ENCODE results near the gene AASDH. TPM values are rescaled to one million over a fixed set of nuclear protein-coding genes. Genes with fewer than 3 reads are reported as not detected.

The AASDH gene
- total and polyA plus RNA-seq, 4 experiments from 2014 or later: 19.2 to 23.7 (median 19.7) TPM

GRCh38 chr4:56342746-56343145 lies 44.5 kb downstream of the AASDH start:
- DNase-seq: no peak
- peaks cover 0 to 2% (median 0%) of the 10 kb centered on the region in 8 donors for H3K9me3 Mint-ChIP-seq
- peaks cover 0 to 6% (median 5%) of the 10 kb centered on the region in 4 donors for H3K4me1 Mint-ChIP-seq
- intact Hi-C loops (cut with micrococcal nuclease): no loop called here
- H3K27me3 ChIP-seq (ENCODE audit: insufficient read depth, low read length): no peaks in the 10 kb centered on the region
- no peak overlapping the region for H3K4me3 ChIP-seq (ENCODE audit: low read length in 2 of 2)
- no peaks in the 10 kb centered on the region for H3K4me1 ChIP-seq (ENCODE audit: insufficient read depth, low read length)
- H3K9me3 ChIP-seq (ENCODE audit: control insufficient read depth in 1 of 2, low read length in 2 of 2): no peaks in the 10 kb centered on the region
- H3K27ac ChIP-seq (ENCODE audit: low read depth, low read length): no peak overlapping the region
- CTCF ChIA-PET (ENCODE audit: partially characterized antibody): no interaction called here
- H3K27me3 Mint-ChIP-seq: no peaks in the 10 kb centered on the region
- H3K36me3 ChIP-seq (ENCODE audit: insufficient read depth, low read length): no peaks in the 10 kb centered on the region
- no peak overlapping the region for H3K4me3 Mint-ChIP-seq
- no peak overlapping the region for H3K27ac Mint-ChIP-seq
- peaks cover 16 to 34% of the 10 kb centered on the region in 2 donors for H3K36me3 Mint-ChIP-seq
- POLR2A ChIA-PET (ENCODE audit: partially characterized antibody): no interaction called here

- Mint-ChIP-seq H3K4me3 (no peak overlapping the region), H3K4me1 (no peaks in the 10 kb centered on the region), H3K9me3 (peaks cover 0 to 9% (median 7%) of the 10 kb centered on the region in 8 donors), H3K36me3 (no peaks in the 10 kb centered on the region), H3K27me3 (peaks cover 1% of the 10 kb centered on the region in 2 donors), H3K27ac (no peak overlapping the region)
- Histone ChIP-seq H3K4me1 (ENCODE audit: insufficient read depth, low read length) (no peaks in the 10 kb centered on the region), H3K27ac (ENCODE audit: low read depth, low read length) (no peak overlapping the region), H3K36me3 (ENCODE audit: insufficient read depth, low read length) (no peaks in the 10 kb centered on the region), H3K9me3 (ENCODE audit: control insufficient read depth in 1 of 2, low read length in 2 of 2) (no peaks in the 10 kb centered on the region), H3K27me3 (ENCODE audit: insufficient read depth, low read length) (no peaks in the 10 kb centered on the region), H3K4me3 (ENCODE audit: low read length in 2 of 2) (no peak overlapping the region)
- no peak for DNase-seq
- ChIA-PET POLR2A (ENCODE audit: partially characterized antibody) (no interaction called here), CTCF (ENCODE audit: partially characterized antibody) (no interaction called here)
- intact Hi-C loops (cut with micrococcal nuclease): no loop called here
Observed at GRCh38 chr4:56330691-56331090, 56.6 kb downstream of the AASDH start.

- H3K9me3 Mint-ChIP-seq: no peaks in the 10 kb centered on the region
- no peaks in the 10 kb centered on the region for H3K36me3 ChIP-seq (ENCODE audit: insufficient read depth, low read length)
- ChIA-PET CTCF (ENCODE audit: partially characterized antibody) (no interaction called here), POLR2A (ENCODE audit: partially characterized antibody) (no interaction called here)
- no peak overlapping the region for H3K27ac ChIP-seq (ENCODE audit: low read depth, low read length)
- H3K36me3 Mint-ChIP-seq: no peaks in the 10 kb centered on the region
- H3K27me3 Mint-ChIP-seq: peaks cover 0 to 4% of the 10 kb centered on the region in 2 donors
- H3K4me3 ChIP-seq (ENCODE audit: low read length in 2 of 2): no peak overlapping the region
- H3K27ac Mint-ChIP-seq: no peak overlapping the region
- intact Hi-C loops (cut with micrococcal nuclease): no loop called here
- H3K9me3 ChIP-seq (ENCODE audit: control insufficient read depth in 1 of 2, low read length in 2 of 2): no peaks in the 10 kb centered on the region
- no peak overlapping the region for H3K4me3 Mint-ChIP-seq
- no peaks in the 10 kb centered on the region for H3K27me3 ChIP-seq (ENCODE audit: insufficient read depth, low read length)
- no peak for DNase-seq
- no peaks in the 10 kb centered on the region for H3K4me1 Mint-ChIP-seq
- no peaks in the 10 kb centered on the region for H3K4me1 ChIP-seq (ENCODE audit: insufficient read depth, low read length)
Observed at GRCh38 chr4:56326363-56326762, 60.9 kb downstream of the AASDH start.

- ChIA-PET POLR2A (ENCODE audit: partially characterized antibody) (no interaction called here), CTCF (ENCODE audit: partially characterized antibody) (no interaction called here)
- Mint-ChIP-seq H3K4me3 (no peak overlapping the region), H3K27ac (no peak overlapping the region), H3K36me3 (no peaks in the 10 kb centered on the region), H3K9me3 (no peaks in the 10 kb centered on the region), H3K4me1 (no peaks in the 10 kb centered on the region), H3K27me3 (peaks cover 0 to 6% of the 10 kb centered on the region in 2 donors)
- no peak overlapping the region for H3K27ac ChIP-seq (ENCODE audit: low read depth, low read length)
- intact Hi-C loops (cut with micrococcal nuclease): no loop called here
- no peaks in the 10 kb centered on the region for H3K4me1 ChIP-seq (ENCODE audit: insufficient read depth, low read length)
- no peaks in the 10 kb centered on the region for H3K27me3 ChIP-seq (ENCODE audit: insufficient read depth, low read length)
- H3K4me3 ChIP-seq (ENCODE audit: low read length in 2 of 2): no peak overlapping the region
- H3K9me3 ChIP-seq (ENCODE audit: control insufficient read depth in 1 of 2, low read length in 2 of 2): no peaks in the 10 kb centered on the region
- no peak for DNase-seq
- H3K36me3 ChIP-seq (ENCODE audit: insufficient read depth, low read length): no peaks in the 10 kb centered on the region
Observed at GRCh38 chr4:56324011-56324610, 63.2 kb downstream of the AASDH start.

GRCh38 chr4:56323327-56323726 lies 64.0 kb downstream of the AASDH start:
- no peaks in the 10 kb centered on the region for H3K36me3 Mint-ChIP-seq
- no peak overlapping the region for H3K27ac Mint-ChIP-seq
- H3K9me3 Mint-ChIP-seq: no peaks in the 10 kb centered on the region
- Histone ChIP-seq H3K4me3 (ENCODE audit: low read length in 2 of 2) (no peak overlapping the region), H3K4me1 (ENCODE audit: insufficient read depth, low read length) (no peaks in the 10 kb centered on the region), H3K27ac (ENCODE audit: low read depth, low read length) (no peak overlapping the region), H3K27me3 (ENCODE audit: insufficient read depth, low read length) (no peaks in the 10 kb centered on the region), H3K36me3 (ENCODE audit: insufficient read depth, low read length) (no peaks in the 10 kb centered on the region), H3K9me3 (ENCODE audit: control insufficient read depth in 1 of 2, low read length in 2 of 2) (no peaks in the 10 kb centered on the region)
- H3K4me1 Mint-ChIP-seq: no peaks in the 10 kb centered on the region
- POLR2A ChIA-PET (ENCODE audit: partially characterized antibody): no interaction called here
- H3K4me3 Mint-ChIP-seq: no peak overlapping the region
- intact Hi-C loops (cut with micrococcal nuclease): no loop called here
- no peak for DNase-seq
- CTCF ChIA-PET (ENCODE audit: partially characterized antibody): no interaction called here
- H3K27me3 Mint-ChIP-seq: peaks cover 0 to 6% of the 10 kb centered on the region in 2 donors

GRCh38 chr4:56321251-56321650 lies 66.0 kb downstream of the AASDH start:
- ChIA-PET POLR2A (ENCODE audit: partially characterized antibody) (no interaction called here), CTCF (ENCODE audit: partially characterized antibody) (no interaction called here)

GRCh38 chr4:56320293-56320692 lies 67.0 kb downstream of the AASDH start:
- Histone ChIP-seq H3K9me3 (ENCODE audit: control insufficient read depth in 1 of 2, low read length in 2 of 2) (no peaks in the 10 kb centered on the region), H3K27me3 (ENCODE audit: insufficient read depth, low read length) (no peaks in the 10 kb centered on the region), H3K36me3 (ENCODE audit: insufficient read depth, low read length) (no peaks in the 10 kb centered on the region), H3K4me1 (ENCODE audit: insufficient read depth, low read length) (no peaks in the 10 kb centered on the region), H3K27ac (ENCODE audit: low read depth, low read length) (no peak overlapping the region), H3K4me3 (ENCODE audit: low read length in 2 of 2) (no peak overlapping the region)
- H3K27me3 Mint-ChIP-seq: peaks cover 2 to 4% of the 10 kb centered on the region in 2 donors
- H3K4me3 Mint-ChIP-seq: no peak overlapping the region
- DNase-seq: no peak
- no peaks in the 10 kb centered on the region for H3K4me1 Mint-ChIP-seq
- POLR2A ChIA-PET (ENCODE audit: partially characterized antibody): no interaction called here
- H3K27ac Mint-ChIP-seq: no peak overlapping the region
- H3K9me3 Mint-ChIP-seq: no peaks in the 10 kb centered on the region
- CTCF ChIA-PET (ENCODE audit: partially characterized antibody): no interaction called here
- H3K36me3 Mint-ChIP-seq: no peaks in the 10 kb centered on the region
- intact Hi-C loops (cut with micrococcal nuclease): no loop called here

More at GRCh38 chr4:56321251-56321650, 66.0 kb downstream of the AASDH start:
- H3K27me3 Mint-ChIP-seq: peaks cover 0 to 4% of the 10 kb centered on the region in 2 donors
- no peaks in the 10 kb centered on the region for H3K4me1 ChIP-seq (ENCODE audit: insufficient read depth, low read length)
- H3K9me3 ChIP-seq (ENCODE audit: control insufficient read depth in 1 of 2, low read length in 2 of 2): no peaks in the 10 kb centered on the region
- H3K27ac ChIP-seq (ENCODE audit: low read depth, low read length): no peak overlapping the region
- no peak for DNase-seq
- H3K36me3 ChIP-seq (ENCODE audit: insufficient read depth, low read length): no peaks in the 10 kb centered on the region
- H3K9me3 Mint-ChIP-seq: no peaks in the 10 kb centered on the region
- H3K27ac Mint-ChIP-seq: no peak overlapping the region
- no peaks in the 10 kb centered on the region for H3K4me1 Mint-ChIP-seq
- no peaks in the 10 kb centered on the region for H3K27me3 ChIP-seq (ENCODE audit: insufficient read depth, low read length)
- H3K4me3 ChIP-seq (ENCODE audit: low read length in 2 of 2): no peak overlapping the region
- intact Hi-C loops (cut with micrococcal nuclease): no loop called here
- H3K36me3 Mint-ChIP-seq: no peaks in the 10 kb centered on the region
- no peak overlapping the region for H3K4me3 Mint-ChIP-seq

GRCh38 chr4:56318555-56318954 lies 68.7 kb downstream of the AASDH start:
- no peaks in the 10 kb centered on the region for H3K9me3 ChIP-seq (ENCODE audit: control insufficient read depth in 1 of 2, low read length in 2 of 2)
- CTCF ChIA-PET (ENCODE audit: partially characterized antibody): no interaction called here
- Mint-ChIP-seq H3K36me3 (no peaks in the 10 kb centered on the region), H3K27ac (no peak overlapping the region), H3K4me3 (no peak overlapping the region), H3K4me1 (no peaks in the 10 kb centered on the region), H3K27me3 (peaks cover 2 to 4% of the 10 kb centered on the region in 2 donors), H3K9me3 (peaks cover 0 to 1% (median 0%) of the 10 kb centered on the region in 8 donors)
- intact Hi-C loops (cut with micrococcal nuclease): no loop called here
- POLR2A ChIA-PET (ENCODE audit: partially characterized antibody): no interaction called here
- H3K36me3 ChIP-seq (ENCODE audit: insufficient read depth, low read length): no peaks in the 10 kb centered on the region
- H3K4me1 ChIP-seq (ENCODE audit: insufficient read depth, low read length): no peaks in the 10 kb centered on the region
- DNase-seq: no peak
- H3K27me3 ChIP-seq (ENCODE audit: insufficient read depth, low read length): no peaks in the 10 kb centered on the region
- H3K27ac ChIP-seq (ENCODE audit: low read depth, low read length): no peak overlapping the region
- no peak overlapping the region for H3K4me3 ChIP-seq (ENCODE audit: low read length in 2 of 2)
